Frontal cortex (tissue), 4 donors: Measurements from ENCODE around the gene LYZL1. TPM values are rescaled to one million over a fixed set of nuclear protein-coding genes. Genes with fewer than 3 reads are reported as not detected.
"Not testable (repeated sequence)": the region's sequence is repeated elsewhere in the genome, so short reads cannot be mapped to it uniquely, and the experiment has no call there.

Experiments
- DNase-seq, 2 donors: peaks; one replicate each; pipeline ENCODE4 v3.0.0; 2012; ENCODE audit warnings: low spot score in 2 of 2
- FAIRE-seq: peaks from 2 replicates; lab custom pipeline; 2012; peaks lifted over from hg19 to GRCh38; lab: Jason Lieb, UNC
- total RNA-seq: library from RNA; depleted of rRNA; stranded (reverse); fragments of >200 nt; gene quantifications from one replicate; pipeline ENCODE4 v1.2.3, GENCODE V29; 2014
- donor health status: control.
- donor health status: control.
- donor health status: control.

LYZL1 gene
- total RNA-seq = not detected

GRCh38 chr10:29288906-29289305 is at the start of gene LYZL1:
TSS of gene LYZL1 (plus strand) at chr10:29289070. CDS start at chr10:29291868, 2,798 bp downstream.
- not testable (repeated sequence) for FAIRE-seq, DNase-seq

GRCh38 chr10:29239569-29240472 is 49.0 kb upstream of the LYZL1 start:
- no peak for FAIRE-seq
- no peak for DNase-seq

DNA sequence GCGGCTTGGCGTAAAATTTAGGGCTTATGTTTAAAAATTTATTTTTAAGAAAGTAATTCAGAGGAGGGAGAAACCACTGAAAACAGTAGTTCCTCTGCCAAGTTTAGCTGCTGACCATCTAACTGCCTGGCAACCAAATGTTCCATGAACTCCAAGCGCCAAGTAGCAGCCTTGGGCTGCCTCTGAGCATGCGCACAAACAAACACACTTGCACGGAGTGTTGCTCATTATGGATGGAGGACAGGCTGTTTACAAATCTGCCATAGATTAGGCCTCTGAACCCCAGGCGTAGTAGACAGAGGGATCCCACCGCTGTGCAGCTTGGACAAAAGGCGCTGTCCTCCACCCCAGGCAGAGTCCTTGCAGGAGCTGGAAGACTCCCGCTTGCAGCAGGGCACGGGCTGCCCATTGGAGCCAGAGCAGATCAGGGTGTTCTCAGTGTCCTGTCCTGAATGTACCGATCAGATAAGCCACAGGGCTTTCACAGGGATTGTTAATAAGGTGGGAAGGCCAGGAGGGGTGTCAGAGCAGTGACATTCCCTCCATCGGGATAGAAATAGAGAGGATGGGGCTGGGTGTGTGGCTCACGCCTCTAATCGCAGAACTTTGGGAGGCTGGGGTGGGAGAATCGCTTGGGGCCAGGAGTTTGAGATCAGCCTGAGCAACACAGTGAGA is 47.7 kb upstream of the LYZL1 start:
- DNase-seq (no peak), FAIRE-seq (no peak)

DNA sequence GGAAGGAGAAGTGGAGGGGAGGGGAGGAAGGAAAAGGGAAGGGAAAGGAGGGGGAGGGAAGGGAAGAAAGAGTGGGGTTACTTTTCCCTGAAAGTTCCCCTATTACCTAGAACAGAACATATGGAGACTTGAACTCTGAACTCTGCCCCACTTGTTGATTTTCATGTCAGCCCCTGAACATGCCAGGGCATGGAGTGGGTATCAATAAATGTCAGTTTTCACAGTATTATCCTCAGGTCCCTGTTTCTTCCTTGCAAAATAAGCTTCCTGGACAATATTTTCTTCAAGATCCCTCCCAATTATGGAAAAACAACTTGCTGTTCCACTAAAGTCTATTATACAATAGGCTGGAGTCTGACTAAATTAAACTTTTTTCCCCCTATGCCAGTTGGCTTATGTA is 46.9 kb upstream of the LYZL1 start:
- no peak for DNase-seq
- no peak for FAIRE-seq

DNA sequence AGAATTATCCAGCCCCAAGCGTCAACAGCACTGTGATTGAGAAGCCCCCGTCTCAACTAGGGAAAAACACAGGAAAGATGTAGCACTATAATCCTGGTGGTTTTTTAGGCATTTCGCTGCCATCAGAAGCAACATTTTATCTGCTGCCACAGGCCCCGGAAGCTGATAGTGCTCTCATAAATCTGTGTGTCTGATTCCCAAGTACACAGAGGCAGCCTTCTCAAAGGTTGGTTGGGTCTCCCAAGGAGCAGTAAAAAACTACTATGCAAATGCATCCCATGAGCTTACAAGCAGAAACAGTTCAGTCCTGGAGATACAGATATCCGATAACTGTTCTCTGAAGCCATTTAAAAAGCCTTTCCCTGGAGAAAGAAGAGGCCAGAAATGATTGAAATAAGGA is 45.8 kb upstream of the LYZL1 start:
- FAIRE-seq = no peak
- DNase-seq = no peak

DNA sequence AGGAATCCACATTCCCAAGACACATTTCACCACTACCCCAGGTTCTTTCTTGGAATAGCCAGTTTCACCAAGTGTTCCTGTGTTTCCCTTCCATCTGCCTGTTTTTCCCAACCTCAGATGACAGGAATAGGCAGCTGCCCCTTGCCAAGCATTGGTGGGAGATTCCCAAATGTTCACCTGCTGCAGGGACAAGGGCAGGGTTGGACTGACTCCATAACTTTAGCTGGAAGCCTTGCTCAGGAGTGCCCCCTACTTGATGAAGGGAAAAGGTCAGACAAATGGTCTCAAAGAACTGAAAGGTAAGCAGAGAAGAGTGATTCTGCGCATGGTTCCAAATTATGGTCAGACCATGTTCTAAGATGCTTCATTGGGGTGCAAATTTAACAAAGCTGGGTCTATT is 45.1 kb upstream of the LYZL1 start:
- no peak for FAIRE-seq
- DNase-seq = no peak

GRCh38 chr10:29244978-29245377 is 43.9 kb upstream of the LYZL1 start:
- no peak for DNase-seq
- FAIRE-seq = no peak

DNA sequence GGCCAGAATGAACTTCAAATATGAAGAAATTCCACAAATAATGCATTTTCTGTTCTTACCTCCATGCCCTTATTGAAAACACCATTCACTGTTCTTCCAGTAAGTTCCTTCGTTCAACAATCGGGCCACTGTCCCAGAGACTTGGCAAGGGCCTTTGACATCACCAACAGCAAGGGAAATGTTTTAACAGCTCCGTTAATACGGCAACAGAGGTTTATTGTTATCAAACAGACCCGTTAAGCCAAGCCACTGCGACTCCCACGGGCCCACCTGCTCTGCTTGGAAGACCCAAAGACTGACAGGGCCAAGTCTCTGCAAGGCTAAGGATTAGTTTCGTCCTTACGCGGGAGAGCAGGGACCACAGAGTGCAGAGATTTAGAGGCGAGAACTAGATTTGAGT is 43.4 kb upstream of the LYZL1 start:
- peak; percentile 74 for FAIRE-seq
- DNase-seq = peak; percentile 38 to 57

DNA sequence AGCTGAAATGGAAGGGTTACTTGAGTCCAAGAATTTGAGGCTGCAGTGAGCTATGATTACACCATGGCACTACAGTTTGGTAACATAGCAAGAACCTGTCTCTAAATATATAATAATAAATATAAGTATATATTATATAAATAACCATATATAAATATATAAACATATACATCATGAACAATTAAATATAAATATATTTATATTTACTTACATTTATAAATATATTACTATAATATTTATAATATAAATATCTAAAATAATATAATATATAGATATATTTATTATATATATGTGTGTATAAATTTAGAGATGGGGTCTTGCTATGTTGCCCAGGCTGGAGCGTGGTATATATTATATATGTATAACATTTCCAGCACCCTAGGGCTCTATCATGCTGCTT is 42.4 kb upstream of the LYZL1 start:
- FAIRE-seq = peak; percentile 85
- no peak for DNase-seq

DNA sequence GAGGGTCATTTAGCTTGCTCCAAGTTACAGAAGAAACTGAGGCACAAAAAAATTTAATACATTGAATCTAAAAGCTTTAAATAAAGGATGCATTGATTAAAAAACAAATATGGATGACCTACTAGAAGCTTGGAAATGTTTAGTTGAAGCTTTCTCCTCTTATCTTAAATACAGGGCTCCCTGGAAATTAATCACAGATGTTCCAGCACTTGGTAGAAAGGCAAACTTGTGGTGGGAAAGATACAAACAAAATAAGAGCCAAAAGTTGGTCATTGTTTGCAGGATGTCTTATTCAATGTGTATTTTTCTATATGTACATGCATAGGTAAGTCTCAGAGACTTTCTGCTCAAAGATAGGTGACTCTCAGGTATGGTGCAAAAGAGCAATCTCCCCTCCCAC is 40.7 kb upstream of the LYZL1 start:
- FAIRE-seq (no peak), DNase-seq (no peak)

- DNase-seq (no peak), FAIRE-seq (no peak)
Measured at GRCh38 chr10:29249018-29249417, 39.9 kb upstream of the LYZL1 start.

DNA sequence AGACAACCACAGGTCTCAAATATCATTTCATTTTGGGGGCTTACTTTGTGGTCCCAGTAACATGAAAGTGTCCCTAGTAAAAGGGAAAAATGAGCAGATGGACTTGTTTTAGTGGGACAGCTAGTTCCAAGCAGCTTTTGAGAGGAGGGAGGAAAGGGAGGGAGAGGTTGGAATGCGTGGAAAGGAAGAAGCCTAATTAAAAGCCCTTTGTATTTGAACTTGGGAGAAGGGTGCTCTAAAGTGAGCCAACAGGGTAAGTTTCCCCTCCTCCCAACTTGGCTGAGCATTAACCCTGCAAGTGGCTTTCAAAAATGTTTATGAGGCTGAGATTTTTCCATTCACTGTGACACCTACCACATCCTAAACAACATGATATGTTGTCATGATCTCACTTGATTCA is 38.8 kb upstream of the LYZL1 start:
- no peak for FAIRE-seq
- DNase-seq = no peak

DNA sequence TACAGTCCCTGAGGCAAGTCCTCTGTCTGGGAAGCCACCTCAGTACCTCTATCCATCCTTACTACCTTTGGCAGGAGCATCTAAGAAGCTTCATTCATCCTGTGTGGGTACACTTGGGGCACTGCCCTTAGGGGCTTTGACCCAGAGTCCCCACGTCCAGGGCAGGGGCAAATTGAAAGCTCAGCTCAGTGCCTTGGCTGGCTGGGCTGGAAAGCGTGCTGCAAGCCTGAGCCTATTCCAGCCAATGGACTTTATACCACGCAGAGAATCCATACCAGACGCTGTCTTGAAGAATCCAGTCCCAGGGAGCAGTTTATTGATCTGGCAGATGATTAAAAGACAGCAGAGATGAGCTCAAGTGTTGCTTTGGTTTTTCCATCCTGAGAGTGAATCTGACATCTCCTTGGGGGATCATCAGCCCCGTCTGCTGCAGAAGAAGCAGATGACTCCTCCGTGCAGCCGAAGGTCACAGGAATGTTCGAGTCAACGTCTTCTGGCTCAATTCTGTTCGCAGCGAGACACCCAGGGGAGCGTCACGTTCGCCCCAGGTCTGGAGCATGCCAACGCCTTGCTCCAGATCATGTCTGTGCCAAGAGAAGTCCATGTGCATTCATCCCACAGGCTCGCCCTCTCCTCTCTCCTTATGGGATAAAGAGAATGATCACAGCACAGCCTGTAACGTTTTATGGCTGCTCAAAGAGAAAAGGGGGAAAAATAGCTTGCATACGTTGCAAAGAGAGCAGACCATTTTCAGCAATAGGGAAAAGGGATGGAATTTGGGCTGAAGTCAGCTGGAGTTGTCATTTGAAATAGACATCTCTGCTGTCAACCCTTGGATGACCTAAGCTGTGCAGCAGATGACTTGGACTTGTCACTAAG is 35.8 kb upstream of the LYZL1 start:
- FAIRE-seq = no peak
- no peak for DNase-seq

DNA sequence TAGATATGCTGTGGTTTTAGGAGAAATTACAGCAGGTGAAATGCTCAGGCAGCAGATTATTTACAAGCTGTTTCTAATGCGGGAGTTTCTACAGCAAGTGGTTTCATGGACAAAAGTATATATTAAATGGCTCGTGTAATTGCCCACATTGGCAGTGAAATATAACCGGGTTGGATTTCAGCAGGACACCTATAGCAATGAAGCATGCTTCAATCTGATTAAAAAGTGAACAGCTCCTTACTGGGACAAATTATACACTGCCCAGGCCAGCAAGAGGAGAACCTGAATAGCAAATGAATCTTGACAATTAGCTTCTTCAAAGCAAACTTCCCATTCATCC is 35.2 kb upstream of the LYZL1 start:
- FAIRE-seq = no peak
- no peak for DNase-seq

DNA sequence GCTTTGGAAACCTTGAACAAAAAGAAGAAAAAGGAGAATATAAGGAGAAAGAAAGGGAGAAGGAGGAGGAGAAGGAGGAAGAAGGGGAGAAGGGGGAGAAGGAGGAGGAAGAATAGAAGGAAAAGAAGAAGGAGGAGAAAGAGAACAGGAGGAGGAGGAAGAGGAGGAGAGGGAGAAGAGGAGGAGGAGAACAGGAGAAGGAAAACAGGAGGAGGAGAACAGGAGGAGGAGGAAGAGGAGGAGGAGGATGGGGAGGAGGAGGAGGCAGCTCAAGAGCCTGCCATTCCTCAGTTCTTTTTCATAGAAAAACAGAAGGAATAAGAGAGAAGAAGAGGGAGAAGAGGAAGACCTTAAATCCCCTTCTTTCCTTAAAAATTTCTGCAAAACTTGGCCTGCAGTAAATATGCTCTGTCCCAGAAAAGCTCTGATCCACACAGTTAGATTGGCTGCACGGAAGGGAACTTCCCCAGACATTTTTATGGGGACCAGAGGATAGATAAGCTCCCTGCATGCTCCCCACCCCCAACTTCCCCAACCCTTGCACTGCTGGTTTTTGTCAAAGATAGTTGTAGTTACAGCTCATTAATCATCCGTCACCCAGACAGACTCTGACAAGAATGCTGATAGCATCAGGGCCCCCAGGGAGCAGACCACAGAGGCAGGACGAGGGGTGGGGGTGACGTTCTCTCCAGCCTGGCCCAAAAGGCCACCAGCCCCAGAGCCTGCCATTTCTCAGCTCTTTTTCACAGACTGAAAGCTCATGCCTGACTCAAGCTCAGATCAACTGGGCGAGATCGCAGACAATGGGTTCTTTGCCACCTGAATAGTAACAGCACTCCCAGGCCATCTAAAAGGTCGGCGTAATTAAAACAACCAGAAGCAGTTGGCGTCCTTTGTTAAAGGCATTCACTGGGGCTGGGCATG is 34.5 kb upstream of the LYZL1 start:
- DNase-seq (no peak), FAIRE-seq (no peak)

DNA sequence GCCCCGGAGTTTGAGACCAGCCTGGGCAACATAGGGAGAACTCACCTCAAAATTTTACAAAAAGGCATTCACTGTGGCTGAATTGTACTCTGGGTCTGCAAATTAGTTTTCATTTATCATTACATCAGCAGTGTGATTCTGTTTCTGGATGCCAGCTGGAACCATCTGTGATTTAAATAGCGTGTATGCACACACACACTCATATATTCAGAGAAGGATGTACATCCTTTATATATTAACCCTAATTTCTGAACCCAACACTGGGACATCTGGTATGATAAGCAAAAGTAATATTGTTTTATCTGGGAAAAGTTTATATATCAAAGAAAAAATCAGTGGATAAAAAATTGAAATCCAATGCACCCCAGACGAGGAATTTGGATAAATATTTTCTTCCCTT is 33.8 kb upstream of the LYZL1 start:
- no peak for FAIRE-seq
- no peak for DNase-seq

- no peak for FAIRE-seq
- DNase-seq = no peak
Measured at GRCh38 chr10:29256019-29256418, 32.9 kb upstream of the LYZL1 start.

DNA sequence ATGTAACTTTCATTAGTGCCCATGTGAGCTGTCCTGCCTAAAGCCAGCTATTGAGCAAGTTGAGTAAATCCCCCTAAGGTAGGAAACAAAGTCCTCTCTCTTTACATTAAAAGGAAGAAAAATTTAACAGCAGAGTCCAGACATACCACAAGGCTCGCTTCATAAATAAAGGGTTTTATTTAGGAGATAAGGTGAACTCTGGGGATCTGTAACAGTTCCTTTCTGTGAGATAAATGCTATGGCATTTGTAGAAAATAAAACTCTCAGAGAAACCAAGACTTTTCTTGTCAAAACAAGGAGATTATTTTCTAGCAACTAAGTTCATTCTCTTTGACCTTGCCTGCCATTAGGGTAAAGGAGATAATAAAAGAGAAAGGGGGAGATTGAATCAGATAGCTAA is 32.3 kb upstream of the LYZL1 start:
- no peak for FAIRE-seq
- no peak for DNase-seq

DNA sequence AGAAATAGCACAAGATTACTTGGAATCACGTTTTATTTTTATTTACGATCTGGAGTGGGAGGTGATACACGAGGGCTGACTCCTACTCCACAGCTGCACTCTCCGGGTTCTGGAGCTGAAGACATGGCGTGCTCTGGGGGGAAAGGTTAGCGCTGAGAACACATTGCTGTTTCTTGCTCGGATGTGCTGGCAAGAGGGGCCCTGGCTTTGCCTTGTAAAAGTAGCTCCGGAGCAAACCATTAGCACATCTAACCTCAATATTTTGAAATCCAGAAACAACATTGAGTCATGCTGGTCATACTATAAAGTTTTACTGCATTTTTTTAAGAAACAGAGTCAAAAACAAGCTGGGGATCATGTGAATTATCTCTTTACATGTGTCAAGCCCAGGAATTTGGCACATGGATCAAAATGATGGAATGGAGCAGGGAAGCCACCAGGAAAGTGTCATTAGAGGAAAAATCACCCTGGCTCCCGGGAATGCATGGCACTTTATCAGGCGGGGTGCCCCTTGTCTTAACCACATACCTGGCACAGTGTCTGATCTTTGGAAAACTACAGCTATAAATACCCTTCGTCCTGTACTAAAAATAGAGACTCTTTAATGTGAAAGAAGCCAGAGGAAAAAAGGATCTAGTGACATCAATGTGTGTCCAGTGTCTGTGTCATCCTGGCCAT is 31.6 kb upstream of the LYZL1 start:
- FAIRE-seq (no peak), DNase-seq (no peak)
